GM12878 (cell line): ENCODE measurements around the gene ABL2. TPM values are rescaled to one million over a fixed set of nuclear protein-coding genes. Genes with fewer than 3 reads are reported as not detected.

ENCODE experiments used
- ATAC-seq: fragments of 200-7000 bp; cut with Tn5 transposase; 3 replicates; pipeline ENCODE4 v1.9.1; 2020; ENCODE audit warnings: mild to moderate bottlenecking, moderate library complexity
- BruUV-seq: library from RNA; stranded (reverse); fragments of 400-500 nt; replicated peaks from 2 replicates; lab custom pipeline; 2021; lab: Mats Ljungman, UMichigan
- CTCF ChIA-PET: fragments of 300-600 bp; sonication (Branson Sonifier 250); formaldehyde crosslinking; extraction: SDS; loops from one replicate; lab custom pipeline; 2021; ENCODE audit warnings: inconsistent platforms; lab: Yijun Ruan, JAX
- POLR2A ChIA-PET: fragments of 350-600 bp; formaldehyde crosslinking; extraction: SDS; loops from one replicate; lab custom pipeline; 2021; ENCODE audit warnings: inconsistent platforms; lab: Charles Lee
- RAD21 ChIA-PET: fragments of 300-600 bp; sonication (Branson Sonifier 250); formaldehyde crosslinking; loops from one replicate; lab custom pipeline; 2023; ENCODE audit warnings: antibody characterized with exemption; ENCODE audit not compliant: unreplicated experiment; lab: Charles Lee
- SMC1A ChIA-PET: fragments of 300-600 bp; sonication (Branson Sonifier 250); formaldehyde crosslinking; loops from one replicate; lab custom pipeline; 2023; ENCODE audit not compliant: unreplicated experiment, uncharacterized antibody; lab: Charles Lee
- DNase-seq: peaks from one replicate; pipeline ENCODE4 v3.0.0-alpha.2; 2011; ENCODE audit warnings: low read depth, low spot score
- FAIRE-seq: peaks from 3 replicates; lab custom pipeline; 2011; peaks lifted over from hg19 to GRCh38; lab: Jason Lieb, UNC
- H2AFZ ChIP-seq: 2 replicates; pipeline ENCODE4 v1.6.0; 2011; ENCODE audit warnings: low read depth, low read length, control low read depth; ENCODE audit not compliant: control insufficient read depth
- H3K27ac ChIP-seq: 2 replicates; pipeline ENCODE4 v1.5.1; 2011; ENCODE audit warnings: control low read depth; ENCODE audit not compliant: control insufficient read depth, insufficient read depth
- H3K27me3 ChIP-seq, 2 experiments: replicated peaks in 1 of 2; 2 replicates each; pipeline versions ENCODE4 v1.6.0 to v1.6.1; 2011; ENCODE audit warnings: low read length in 1 of 2; ENCODE audit not compliant: control insufficient read depth in 2 of 2, insufficient read depth in 2 of 2
- H3K36me3 ChIP-seq, 2 experiments: 2 replicates each; pipeline ENCODE4 v1.5.1; 2011; ENCODE audit warnings: low read length in 1 of 2; ENCODE audit not compliant: control insufficient read depth in 2 of 2, insufficient read depth in 2 of 2
- H3K4me1 ChIP-seq: 2 replicates; pipeline ENCODE4 v1.6.1; 2011; ENCODE audit warnings: mild to moderate bottlenecking, low read length, moderate library complexity, mixed read lengths; ENCODE audit not compliant: control insufficient read depth, insufficient read depth
- H3K4me2 ChIP-seq: 2 replicates; pipeline ENCODE4 v1.6.0; 2011; ENCODE audit warnings: control low read depth; ENCODE audit not compliant: control insufficient read depth, insufficient read depth
- H3K4me3 ChIP-seq: fragments of 200-600 bp; sonication (generic); 2 replicates; pipeline ENCODE4 v1.5.1; 2016
- H3K79me2 ChIP-seq: 2 replicates; pipeline ENCODE4 v1.6.0; 2011; ENCODE audit warnings: low read length; ENCODE audit not compliant: control insufficient read depth, insufficient read depth
- H3K9ac ChIP-seq: 2 replicates; pipeline ENCODE4 v1.8.0; 2011; ENCODE audit warnings: low read length, control low read depth, mixed read lengths; ENCODE audit not compliant: control insufficient read depth, insufficient read depth
- H3K9me3 ChIP-seq: replicated peaks from 3 replicates; pipeline ENCODE4 v1.5.1; 2011; ENCODE audit warnings: mild to moderate bottlenecking, low read length; ENCODE audit not compliant: control insufficient read depth, insufficient read depth
- H4K20me1 ChIP-seq: 2 replicates; pipeline ENCODE4 v1.6.0; 2011; ENCODE audit not compliant: control insufficient read depth, insufficient read depth
- BMI1 ChIP-seq: fragments of 450-650 bp; IDR thresholded peaks from 2 replicates; pipeline ENCODE4 v1.6.1; 2016; ENCODE audit warnings: mild to moderate bottlenecking, moderate library complexity, borderline replicate concordance
- CBX3 ChIP-seq: fragments of 200-600 bp; sonication (generic); IDR thresholded peaks from 2 replicates; pipeline ENCODE4 v1.6.1; 2016; ENCODE audit warnings: low read depth, borderline replicate concordance
- CBX5 ChIP-seq: sonication (generic); IDR thresholded peaks from 2 replicates; pipeline ENCODE4 v1.6.1; 2016; ENCODE audit warnings: low read depth, moderate library complexity, mild to moderate bottlenecking, inconsistent platforms
- ETV6 ChIP-seq, 2 experiments: fragments of 450-650 bp in 1 of 2; IDR thresholded peaks in 1 of 2; conservative IDR thresholded peaks in 1 of 2; 2 replicates each; pipeline ENCODE4 v1.6.1; 2014; ENCODE audit warnings: antibody characterized with exemption in 1 of 2, borderline replicate concordance in 1 of 2, low read depth in 1 of 2, mild to moderate bottlenecking in 1 of 2, moderate library complexity in 1 of 2
- HDGF ChIP-seq: fragments of 450-650 bp; IDR thresholded peaks from 2 replicates; pipeline ENCODE4 v1.6.1; 2016; ENCODE audit warnings: antibody characterized with exemption
- IKZF2 ChIP-seq, 2 experiments: fragments of 450-650 bp; IDR thresholded peaks; 2 replicates each; pipeline ENCODE4 v1.6.1; 2017; ENCODE audit warnings: mild to moderate bottlenecking in 2 of 2, moderate library complexity in 2 of 2
- NRF1 ChIP-seq: conservative IDR thresholded peaks from 2 replicates; pipeline ENCODE4 v1.6.1; 2011; ENCODE audit warnings: mild to moderate bottlenecking, low read depth, low read length, improper control_type of control experiment
- PAX8 ChIP-seq: fragments of 450-650 bp; IDR thresholded peaks from 2 replicates; pipeline ENCODE4 v1.6.1; 2017; ENCODE audit warnings: mild to moderate bottlenecking, moderate library complexity
- POLR2AphosphoS5 ChIP-seq: IDR thresholded peaks from 2 replicates; pipeline ENCODE4 v1.6.1; 2011; ENCODE audit warnings: mild to moderate bottlenecking, low read length, inconsistent platforms
- RBBP5 ChIP-seq: fragments of 200-600 bp; sonication (generic); conservative IDR thresholded peaks from 2 replicates; pipeline ENCODE4 v1.6.1; 2016
- SIX5 ChIP-seq: IDR thresholded peaks from 2 replicates; pipeline ENCODE4 v1.6.1; 2011; ENCODE audit warnings: mild to moderate bottlenecking, low read depth, low read length, moderate library complexity; ENCODE audit not compliant: severe bottlenecking
- SKIL ChIP-seq: fragments of 450-650 bp; IDR thresholded peaks from 2 replicates; pipeline ENCODE4 v1.6.1; 2017; ENCODE audit warnings: mild to moderate bottlenecking, low read depth, inconsistent platforms; ENCODE audit not compliant: poor library complexity, severe bottlenecking
- SP1 ChIP-seq: IDR thresholded peaks from one replicate; pipeline ENCODE4 v1.6.1; 2011; ENCODE audit warnings: low read depth, low read length
- SPI1 ChIP-seq: IDR thresholded peaks from 2 replicates; pipeline ENCODE4 v1.6.1; 2011; ENCODE audit warnings: low read depth, mild to moderate bottlenecking, low read length, moderate library complexity, borderline replicate concordance; ENCODE audit not compliant: insufficient read depth
- SUZ12 ChIP-seq: fragments of 200-600 bp; sonication (generic); IDR thresholded peaks from one replicate; pipeline ENCODE4 v1.6.1; 2018; ENCODE audit warnings: antibody characterized with exemption, mild to moderate bottlenecking; ENCODE audit not compliant: unreplicated experiment
- TCF3 ChIP-seq: IDR thresholded peaks from 2 replicates; pipeline ENCODE4 v1.6.1; 2012; ENCODE audit warnings: low read depth, mild to moderate bottlenecking, low read length, borderline replicate concordance; ENCODE audit not compliant: insufficient read depth
- WGBS: methylation state at CpG from one replicate; pipeline ENCODE4 v1.1.6; 2016; ENCODE audit warnings: low lambda C conversion rate; ENCODE audit not compliant: insufficient replicate concordance, insufficient coverage; ENCODE audit errors: missing lambda C conversion rate; 5-methylcytosine and 5-hydroxymethylcytosine counted together
- in situ Hi-C: fragments of 300-500 bp; cut with MboI; formaldehyde crosslinking; loops from 9 replicates; pipeline ENCODE4 v1.14.3; 2018; ENCODE audit warnings: mixed read lengths
- intact Hi-C: fragments of 100-400 bp; cut with micrococcal nuclease; formaldehyde crosslinking; loops from one replicate; pipeline ENCODE4 v1.14.2; 2022; ENCODE audit not compliant: unreplicated experiment
- polyA plus RNA-seq, 11 experiments: library from polyadenylated mRNA; depleted of rRNA in 4 of 11; unstranded in 6 of 11; stranded (reverse) in 5 of 11; fragments of >200 nt; fragmentation: Nextera tagmentation in 4 of 11; fragmentation: Illumina TruSeq in 1 of 11; extraction: Ambion mirVana in 4 of 11; extraction: Trizol in 1 of 11; gene quantifications; 1 replicate in 1 of 11; 2 replicates in 10 of 11; pipeline versions ENCODE4 v1.2.1 to v1.2.3, GENCODE V29; 2011 to 2016; ENCODE audit warnings: inconsistent platforms in 2 of 11, missing spikeins in 2 of 11, low read depth in 1 of 11
- total RNA-seq, 4 experiments: library from RNA; depleted of rRNA in 3 of 4; stranded (reverse); fragments of >200 nt in 3 of 4; fragmentation: Illumina TruSeq in 1 of 4; extraction: Trizol in 1 of 4; gene quantifications; 2 replicates each; pipeline versions ENCODE4 v1.2.1 to v1.2.3, GENCODE V29; 2013 to 2021
- TF ChIP-seq, protein P1 (sequence below): fragments of 450-650 bp; IDR thresholded peaks from 2 replicates; pipeline ENCODE4 v1.6.1; 2018; ENCODE audit warnings: borderline replicate concordance, mild to moderate bottlenecking; ENCODE audit not compliant: partially characterized antibody

ABL2 gene
- total and polyA plus RNA-seq, 10 of the 15 experiments (the other 5 are each of a cell fraction or from before 2014, with no cell fraction given) = 0.57 to 9.4 (median 3.6) TPM

DNA sequence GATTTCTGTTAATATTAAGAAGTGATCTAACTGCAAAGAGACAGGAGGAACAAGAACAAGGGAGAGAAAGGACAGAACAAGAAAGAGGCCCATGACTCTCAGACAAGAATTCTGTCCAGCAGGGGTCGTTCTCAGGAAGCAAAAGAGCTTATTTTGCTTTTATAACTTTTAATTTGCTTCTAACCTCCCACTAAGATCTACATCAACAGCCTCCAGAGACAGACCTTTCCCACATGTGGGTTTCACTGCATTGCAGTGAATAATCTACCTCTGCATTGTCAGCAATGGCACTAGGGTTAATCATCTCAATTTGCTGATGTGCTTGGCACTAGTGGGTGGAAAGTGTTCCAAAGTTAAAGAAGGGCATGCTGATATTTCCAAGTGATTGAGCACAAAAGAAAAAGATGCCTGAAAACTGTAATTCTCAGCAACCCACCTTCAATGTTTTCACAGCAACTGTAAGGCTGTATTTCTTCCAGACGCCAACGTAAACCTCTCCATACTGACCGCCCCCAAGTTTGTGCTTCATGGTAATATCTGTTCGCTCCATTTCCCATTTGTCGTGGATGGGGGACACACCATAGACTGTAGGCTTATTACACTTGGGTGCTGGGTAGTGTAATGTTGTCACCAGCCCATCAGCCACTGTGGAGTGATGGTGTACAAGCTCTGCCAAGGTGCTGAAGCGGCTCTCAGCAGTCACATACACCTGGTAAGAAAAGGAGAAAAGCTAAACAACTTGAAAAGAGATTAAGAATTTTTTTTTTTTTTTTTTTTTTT, 108.1 kb downstream of the ABL2 start (continued):
- TF ChIP-seq SKIL = no peak
- TF ChIP-seq ETV6 (conservative IDR thresholded peaks at IDR 0.05 in 1 of 2, IDR thresholded peaks at IDR 0.05 in 1 of 2; ENCODE audit: borderline replicate concordance in 1 of 2, low read depth in 1 of 2) = no peak
- TF ChIP-seq RBBP5 = no peak
- TF ChIP-seq POLR2AphosphoS5 = no peak
- TF ChIP-seq, all 136 proteins: peak for 4

GRCh38 chr1:179120736-179121135, 108.7 kb downstream of the ABL2 start:
- BruUV-seq = no TSS peak
- H3K27me3 ChIP-seq = no peaks in the 10 kb centered on the region
- H3K36me3 ChIP-seq = peaks cover 0 to 8% of the 10 kb centered on the region in 2 experiments; a peak in 3 of 4 replicates
- no peak for FAIRE-seq
- H3K79me2 ChIP-seq = no peaks in the 10 kb centered on the region
- ATAC-seq = no peak
- no peak overlapping the region for H3K4me3 ChIP-seq
- no peaks in the 10 kb centered on the region for H3K9me3 ChIP-seq
- DNase-seq = no peak
- no peak overlapping the region for H3K4me2 ChIP-seq
- no peak overlapping the region for H3K9ac ChIP-seq
- in situ Hi-C loops = loop anchor here (5.0 kb wide), 1 partner anchor 247 kb away; the partner anchor contains the start of gene AXDND1
- ChIA-PET RAD21 (interaction anchor here (0.6 to 2.9 kb wide), 20 partner anchors 9 to 327 kb away, joined by 3 to 19 read pairs (median 4); partner anchors contain the start of gene SOAT1), POLR2A (no interaction called here), SMC1A (interaction anchor here (0.6 to 4.6 kb wide), 33 partner anchors 9 to 689 kb away, joined by 3 to 49 read pairs (median 4); partner anchors contain the start of genes AXDND1, SOAT1 and TOR3A), CTCF (interaction anchor here (0.6 to 4.5 kb wide), 56 partner anchors 8 to 1113 kb away, joined by 3 to 87 read pairs (median 4); partner anchors contain the start of genes AXDND1 and SOAT1)
- no peak overlapping the region for H3K27ac ChIP-seq
- intact Hi-C loops = loop anchor here (1.0 kb wide), 3 partner anchors 73 to 249 kb away; no protein-coding TSS in a partner anchor
- no peaks in the 10 kb centered on the region for H3K4me1 ChIP-seq
- 100% methylated on average over 2 of the region's 2 CpGs for WGBS
- no peak overlapping the region for H2AFZ ChIP-seq
- no peaks in the 10 kb centered on the region for H4K20me1 ChIP-seq
- TF ChIP-seq BMI1 (no peak), NRF1 (no peak), PAX8 (no peak), CBX3 (no peak), CBX5 (no peak), HDGF (no peak), SPI1 (no peak), ETV6 (conservative IDR thresholded peaks at IDR 0.05 in 1 of 2, IDR thresholded peaks at IDR 0.05 in 1 of 2; ENCODE audit: borderline replicate concordance in 1 of 2, low read depth in 1 of 2) (no peak), SP1 (no peak), SIX5 (no peak), TCF3 (no peak), SUZ12 (no peak), IKZF2 (IDR thresholded peaks at IDR 0.05) (no peak)
- TF ChIP-seq, protein P1, sequence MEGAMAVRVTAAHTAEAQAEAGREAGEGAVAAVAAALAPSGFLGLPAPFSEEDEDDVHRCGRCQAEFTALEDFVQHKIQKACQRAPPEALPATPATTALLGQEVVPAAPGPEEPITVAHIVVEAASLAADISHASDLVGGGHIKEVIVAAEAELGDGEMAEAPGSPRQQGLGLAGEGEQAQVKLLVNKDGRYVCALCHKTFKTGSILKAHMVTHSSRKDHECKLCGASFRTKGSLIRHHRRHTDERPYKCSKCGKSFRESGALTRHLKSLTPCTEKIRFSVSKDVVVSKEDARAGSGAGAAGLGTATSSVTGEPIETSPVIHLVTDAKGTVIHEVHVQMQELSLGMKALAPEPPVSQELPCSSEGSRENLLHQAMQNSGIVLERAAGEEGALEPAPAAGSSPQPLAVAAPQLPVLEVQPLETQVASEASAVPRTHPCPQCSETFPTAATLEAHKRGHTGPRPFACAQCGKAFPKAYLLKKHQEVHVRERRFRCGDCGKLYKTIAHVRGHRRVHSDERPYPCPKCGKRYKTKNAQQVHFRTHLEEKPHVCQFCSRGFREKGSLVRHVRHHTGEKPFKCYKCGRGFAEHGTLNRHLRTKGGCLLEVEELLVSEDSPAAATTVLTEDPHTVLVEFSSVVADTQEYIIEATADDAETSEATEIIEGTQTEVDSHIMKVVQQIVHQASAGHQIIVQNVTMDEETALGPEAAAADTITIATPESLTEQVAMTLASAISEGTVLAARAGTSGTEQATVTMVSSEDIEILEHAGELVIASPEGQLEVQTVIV = no peak
